SU-DHL-6 (cell line): Measurements from ENCODE around the gene FJX1.

Experiments
- H2AFZ ChIP-seq: fragments of 200-600 bp; sonication (generic); 2 replicates; pipeline ENCODE4 v1.6.1; 2014; ENCODE audit warnings: low read depth, mild to moderate bottlenecking, moderate library complexity, mixed read lengths, antibody characterized with exemption, low read length; ENCODE audit not compliant: severe bottlenecking
- H3F3A ChIP-seq: fragments of 200-600 bp; shearing (Covaris generic); 2 replicates; pipeline ENCODE4 v1.6.0; 2016; ENCODE audit warnings: antibody characterized with exemption, mild to moderate bottlenecking; ENCODE audit not compliant: insufficient read depth
- H3K27ac ChIP-seq: fragments of 200-600 bp; sonication (generic); 2 replicates; pipeline ENCODE4 v1.5.1; 2016; ENCODE audit warnings: low read depth, mild to moderate bottlenecking, low read length, moderate library complexity, mixed read lengths
- H3K27me3 ChIP-seq: fragments of 200-600 bp; sonication (generic), shearing (Covaris generic); 2 replicates; pipeline ENCODE4 v1.6.0; 2014; ENCODE audit warnings: mild to moderate bottlenecking, low read length
- H3K36me3 ChIP-seq: fragments of 200-600 bp; sonication (generic); 2 replicates; pipeline ENCODE4 v1.6.1; 2014; ENCODE audit warnings: mild to moderate bottlenecking, low read length, mixed read lengths
- H3K4me2 ChIP-seq: fragments of 300-600, 200-600 bp; shearing (Covaris generic), sonication (generic); 2 replicates; pipeline ENCODE4 v1.6.0; 2014; ENCODE audit warnings: low read length, low read depth, mild to moderate bottlenecking; ENCODE audit not compliant: poor library complexity, severe bottlenecking
- H3K4me3 ChIP-seq: fragments of 200-600 bp; sonication (generic); 2 replicates; pipeline ENCODE4 v1.5.1; 2014; ENCODE audit warnings: antibody characterized with exemption, low read length, mild to moderate bottlenecking, mixed read lengths; ENCODE audit not compliant: insufficient read depth, poor library complexity, severe bottlenecking
- H3K79me2 ChIP-seq: fragments of 200-600 bp; sonication (generic); 2 replicates; pipeline ENCODE4 v1.6.1; 2014; ENCODE audit warnings: mild to moderate bottlenecking, low read length, moderate library complexity; ENCODE audit not compliant: insufficient read depth
- H3K9ac ChIP-seq: fragments of 200-600 bp; sonication (generic); 2 replicates; pipeline ENCODE4 v1.7.0; 2014; ENCODE audit warnings: mild to moderate bottlenecking, low read length
- H3K9me2 ChIP-seq: fragments of 200-600 bp; sonication (generic); replicated peaks from 2 replicates; pipeline ENCODE4 v1.6.1; 2014; ENCODE audit warnings: low read length; ENCODE audit not compliant: insufficient read depth
- H3K9me3 ChIP-seq: fragments of 200-600 bp; sonication (generic); 2 replicates; pipeline ENCODE4 v1.6.1; 2014; ENCODE audit warnings: low read length, mixed read lengths; ENCODE audit not compliant: insufficient read depth
- H4K20me1 ChIP-seq: fragments of 200-600 bp; sonication (generic); 2 replicates; pipeline ENCODE4 v1.6.1; 2014; ENCODE audit warnings: low read depth, mild to moderate bottlenecking, antibody characterized with exemption, low read length, moderate library complexity, mixed read lengths
- CTCF ChIP-seq: fragments of 200-600 bp; sonication (generic); IDR thresholded peaks from one replicate; pipeline ENCODE4 v1.5.1; 2017; ENCODE audit warnings: antibody characterized with exemption, mild to moderate bottlenecking, low read length, moderate library complexity; ENCODE audit not compliant: insufficient read depth, poor library complexity, severe bottlenecking
- EZH2phosphoT487 ChIP-seq: fragments of 200-600 bp; sonication (generic), shearing (Covaris generic); conservative IDR thresholded peaks from 2 replicates; pipeline ENCODE4 v1.6.1; 2018; ENCODE audit warnings: mild to moderate bottlenecking, antibody characterized with exemption, low read length, moderate library complexity, mixed read lengths

The FJX1 gene

GRCh38 chr11:35629914-35630313 lies 11.7 kb downstream of the FJX1 start:
- H2AFZ ChIP-seq: no peak overlapping the region
- no peaks in the 10 kb centered on the region for H3F3A ChIP-seq
- no peaks in the 10 kb centered on the region for H3K9me2 ChIP-seq
- no peaks in the 10 kb centered on the region for H3K9me3 ChIP-seq
- no peak overlapping the region for H3K27ac ChIP-seq
- no peak for TF ChIP-seq EZH2phosphoT487
- TF ChIP-seq CTCF: no peak
- H3K36me3 ChIP-seq: no peaks in the 10 kb centered on the region
- no peak overlapping the region for H3K4me3 ChIP-seq
- no peak overlapping the region for H3K9ac ChIP-seq
- no peaks in the 10 kb centered on the region for H3K27me3 ChIP-seq
- H3K79me2 ChIP-seq: no peaks in the 10 kb centered on the region
- no peaks in the 10 kb centered on the region for H4K20me1 ChIP-seq
- H3K4me2 ChIP-seq: no peak overlapping the region

GRCh38 chr11:35631891-35632290 lies 13.6 kb downstream of the FJX1 start:
- H4K20me1 ChIP-seq: no peaks in the 10 kb centered on the region
- H3K9me2 ChIP-seq: no peaks in the 10 kb centered on the region
- H3K79me2 ChIP-seq: no peaks in the 10 kb centered on the region
- no peaks in the 10 kb centered on the region for H3K9me3 ChIP-seq
- no peak overlapping the region for H2AFZ ChIP-seq
- TF ChIP-seq CTCF: no peak
- TF ChIP-seq EZH2phosphoT487: no peak
- no peak overlapping the region for H3K4me3 ChIP-seq
- no peaks in the 10 kb centered on the region for H3K27me3 ChIP-seq
- no peak overlapping the region for H3K4me2 ChIP-seq
- no peak overlapping the region for H3K9ac ChIP-seq
- no peaks in the 10 kb centered on the region for H3F3A ChIP-seq
- no peaks in the 10 kb centered on the region for H3K36me3 ChIP-seq
- H3K27ac ChIP-seq: no peak overlapping the region

- H3K36me3 ChIP-seq: no peaks in the 10 kb centered on the region
- H3K4me3 ChIP-seq: no peak overlapping the region
- H2AFZ ChIP-seq: no peak overlapping the region
- H3K9me2 ChIP-seq: no peaks in the 10 kb centered on the region
- no peaks in the 10 kb centered on the region for H4K20me1 ChIP-seq
- H3K27me3 ChIP-seq: no peaks in the 10 kb centered on the region
- no peak overlapping the region for H3K9ac ChIP-seq
- H3K79me2 ChIP-seq: no peaks in the 10 kb centered on the region
- no peaks in the 10 kb centered on the region for H3K9me3 ChIP-seq
- H3K4me2 ChIP-seq: no peak overlapping the region
- TF ChIP-seq CTCF (no peak), EZH2phosphoT487 (no peak)
- H3F3A ChIP-seq: no peaks in the 10 kb centered on the region
- H3K27ac ChIP-seq: no peak overlapping the region
These were observed 14.0 kb downstream of the FJX1 start for GRCh38 chr11:35632301-35632700.

- no peak overlapping the region for H2AFZ ChIP-seq
- H3K9me3 ChIP-seq: no peaks in the 10 kb centered on the region
- no peaks in the 10 kb centered on the region for H4K20me1 ChIP-seq
- H3K27ac ChIP-seq: no peak overlapping the region
- no peak overlapping the region for H3K9ac ChIP-seq
- TF ChIP-seq EZH2phosphoT487 (no peak), CTCF (no peak)
- H3K27me3 ChIP-seq: no peaks in the 10 kb centered on the region
- H3K79me2 ChIP-seq: no peaks in the 10 kb centered on the region
- no peaks in the 10 kb centered on the region for H3K36me3 ChIP-seq
- no peaks in the 10 kb centered on the region for H3F3A ChIP-seq
- no peaks in the 10 kb centered on the region for H3K9me2 ChIP-seq
- no peak overlapping the region for H3K4me2 ChIP-seq
- no peak overlapping the region for H3K4me3 ChIP-seq
These were observed 15.7 kb downstream of the FJX1 start for GRCh38 chr11:35633827-35634423.
